Forelimb muscle (tissue), 1 donor: ENCODE measurements around the gene COQ9. TPM values are rescaled to one million over a fixed set of nuclear protein-coding genes. Genes with fewer than 3 reads are reported as not detected.
"Not testable (repeated sequence)": the region's sequence is repeated elsewhere in the genome, so short reads cannot be mapped to it uniquely, and the experiment has no call there.

ENCODE experiments used
- DNase-seq: peaks from one replicate; pipeline ENCODE4 v3.0.0-alpha.2; 2013; ENCODE audit warnings: low read depth
- polyA plus RNA-seq: library from polyadenylated mRNA; unstranded; fragments of 120-200 nt; gene quantifications from one replicate; pipeline ENCODE4 v1.2.1, GENCODE V29; 2013; ENCODE audit not compliant: insufficient read length

Gene COQ9
- polyA plus RNA-seq, 1 donor: 76.5 TPM

- no peak for DNase-seq
Measured at GRCh38 chr16:57485091-57485915, 38.0 kb downstream of the COQ9 start.

- DNase-seq: peak; percentile 20
Measured at GRCh38 chr16:57485916-57486857, 38.9 kb downstream of the COQ9 start, which contains the start of gene DOK4. Gene DOK4, minus strand, starts transcription at chr16:57486493. Its CDS starts 6,986 bp downstream, at chr16:57479507.

- DNase-seq: no peak
Measured at GRCh38 chr16:57486858-57487834, 39.9 kb downstream of the COQ9 start.

GRCh38 chr16:57489229-57489628 is 42.0 kb downstream of the COQ9 start:
- DNase-seq: no peak

- DNase-seq: no peak
Measured at GRCh38 chr16:57493767-57494166, 46.5 kb downstream of the COQ9 start.

- DNase-seq: no peak
Measured at GRCh38 chr16:57497121-57497520, 49.8 kb downstream of the COQ9 start.

GRCh38 chr16:57498031-57498430 is 50.8 kb downstream of the COQ9 start:
- no peak for DNase-seq

- DNase-seq: not testable (repeated sequence)
Measured at GRCh38 chr16:57499941-57500340, 52.7 kb downstream of the COQ9 start.

- no peak for DNase-seq
Measured at GRCh38 chr16:57500578-57501111, 53.4 kb downstream of the COQ9 start.

GRCh38 chr16:57501492-57501891 is 54.2 kb downstream of the COQ9 start:
- DNase-seq: no peak

- no peak for DNase-seq
Measured at GRCh38 chr16:57502048-57502775, 54.9 kb downstream of the COQ9 start.

GRCh38 chr16:57503366-57503765 is 56.1 kb downstream of the COQ9 start:
- no peak for DNase-seq

- DNase-seq: no peak
Measured at GRCh38 chr16:57504001-57504400, 56.7 kb downstream of the COQ9 start.

- DNase-seq: no peak
Measured at GRCh38 chr16:57504491-57504890, 57.2 kb downstream of the COQ9 start.

GRCh38 chr16:57505169-57505568 is 57.9 kb downstream of the COQ9 start:
- no peak for DNase-seq

- no peak for DNase-seq
Measured at GRCh38 chr16:57507136-57508034, 60.1 kb downstream of the COQ9 start.

GRCh38 chr16:57508035-57508425 is 60.8 kb downstream of the COQ9 start:
- no peak for DNase-seq

GRCh38 chr16:57509231-57509923 is 62.1 kb downstream of the COQ9 start:
- no peak for DNase-seq
